ENCODE results near the gene C12orf43.

The C12orf43 gene

DNA sequence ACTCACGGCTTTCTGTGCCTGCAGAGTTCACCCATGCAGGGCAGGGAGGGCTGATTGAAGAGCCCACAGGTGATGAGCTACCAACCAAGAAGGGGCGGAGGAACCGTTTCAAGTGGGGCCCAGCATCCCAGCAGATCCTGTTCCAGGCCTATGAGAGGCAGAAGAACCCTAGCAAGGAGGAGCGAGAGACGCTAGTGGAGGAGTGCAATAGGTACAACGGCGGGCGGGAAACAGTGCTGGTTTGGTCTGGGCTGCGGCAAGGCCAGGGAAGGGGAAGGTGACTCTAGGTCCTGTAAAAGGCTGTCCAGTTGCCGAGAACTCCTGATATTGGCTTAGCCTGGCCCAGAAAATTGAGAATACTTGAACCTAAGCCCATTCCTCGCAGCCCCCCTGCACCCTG is 22.8 kb downstream of the C12orf43 start:
- no peak for TF ChIP-seq CTCF (IDR thresholded peaks at IDR 0.05; ENCODE audit: control insufficient read depth, insufficient read depth, low read depth, low read length, missing control alignments)
- H3K4me3 ChIP-seq (ENCODE audit: control insufficient read depth, low read depth, low read length) = no peak overlapping the region
- DNase-seq (ENCODE audit: low read depth) = no peak

DNA sequence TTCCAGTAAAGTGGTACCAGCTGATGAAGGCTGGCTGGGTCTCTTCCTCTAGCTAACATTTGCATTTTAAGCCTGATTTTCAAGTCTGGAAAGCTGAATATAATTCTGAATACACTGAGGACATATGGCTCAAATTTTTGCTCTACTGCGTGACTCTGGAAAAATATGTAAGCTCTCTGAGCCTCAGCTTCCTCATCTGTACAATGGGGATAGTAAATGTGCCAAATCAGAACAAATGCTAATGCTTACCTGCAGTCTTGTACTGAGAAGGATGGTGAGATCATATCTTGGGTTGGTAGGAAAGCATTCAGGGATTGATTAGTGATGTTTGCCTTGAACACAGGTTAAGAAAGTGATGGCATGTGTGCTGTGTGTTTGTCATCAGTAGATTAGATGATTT is 23.3 kb downstream of the C12orf43 start:
- TF ChIP-seq CTCF (IDR thresholded peaks at IDR 0.05; ENCODE audit: control insufficient read depth, insufficient read depth, low read depth, low read length, missing control alignments) = no peak
- no peak overlapping the region for H3K4me3 ChIP-seq (ENCODE audit: control insufficient read depth, low read depth, low read length)
- DNase-seq (ENCODE audit: low read depth) = no peak

DNA sequence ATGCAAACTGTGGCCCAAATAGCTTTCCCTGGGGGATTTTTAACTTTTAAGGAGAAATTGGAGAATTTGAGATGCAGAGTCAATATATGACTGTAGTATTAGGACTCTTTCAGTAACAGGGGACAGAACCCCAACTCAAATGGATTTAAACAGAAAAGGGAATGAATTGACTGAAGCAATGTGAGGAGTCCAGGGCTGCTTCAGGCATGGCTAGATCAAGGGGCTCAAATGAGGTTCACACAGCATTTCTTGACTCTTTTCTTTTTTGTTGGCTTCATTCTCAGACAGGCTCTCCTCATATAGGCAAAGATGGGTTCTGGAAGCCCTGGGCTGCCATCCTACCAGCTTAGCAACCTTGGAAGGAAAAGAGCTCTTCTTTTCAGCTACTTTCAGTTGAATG is 24.3 kb downstream of the C12orf43 start:
- no peak overlapping the region for H3K4me3 ChIP-seq (ENCODE audit: control insufficient read depth, low read depth, low read length)
- no peak for TF ChIP-seq CTCF (IDR thresholded peaks at IDR 0.05; ENCODE audit: control insufficient read depth, insufficient read depth, low read depth, low read length, missing control alignments)
- DNase-seq (ENCODE audit: low read depth) = no peak

DNA sequence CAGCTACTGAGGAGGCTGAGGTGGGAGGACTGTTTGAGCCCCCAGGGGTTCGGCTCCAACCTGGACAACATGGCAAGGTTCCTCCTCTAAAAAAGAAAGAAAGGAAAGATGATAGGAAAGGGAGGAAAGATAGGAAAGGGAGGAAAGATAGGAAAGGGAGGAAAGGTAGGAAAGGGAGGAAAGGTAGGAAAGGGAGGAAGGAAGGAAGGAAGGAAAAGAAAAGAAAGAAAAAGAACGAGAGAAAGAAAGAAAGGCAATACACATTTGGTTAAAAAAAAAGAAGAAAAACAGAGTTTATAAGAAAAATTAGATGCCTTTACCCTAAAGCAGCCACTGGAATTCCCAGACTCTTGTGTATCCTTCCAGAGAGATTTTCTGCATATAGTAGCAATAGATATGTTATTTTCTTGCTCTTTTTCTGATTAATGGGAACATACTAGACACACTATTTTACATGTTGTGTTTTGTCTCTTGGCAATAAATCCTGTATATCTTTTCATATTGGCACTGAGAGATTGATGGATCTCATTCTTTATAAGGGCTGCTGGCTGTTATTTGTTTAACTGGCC is 25.7 kb downstream of the C12orf43 start:
- no peak for DNase-seq (ENCODE audit: low read depth)
- no peak overlapping the region for H3K4me3 ChIP-seq (ENCODE audit: control insufficient read depth, low read depth, low read length)
- TF ChIP-seq CTCF (IDR thresholded peaks at IDR 0.05; ENCODE audit: control insufficient read depth, insufficient read depth, low read depth, low read length, missing control alignments) = no peak

- H3K4me3 ChIP-seq (ENCODE audit: control insufficient read depth, low read depth, low read length) = no peak overlapping the region
- TF ChIP-seq CTCF (IDR thresholded peaks at IDR 0.05; ENCODE audit: control insufficient read depth, insufficient read depth, low read depth, low read length, missing control alignments) = no peak
- DNase-seq (ENCODE audit: low read depth) = no peak
These were observed 26.6 kb downstream of the C12orf43 start for GRCh38 chr12:120989687-120990086.

DNA sequence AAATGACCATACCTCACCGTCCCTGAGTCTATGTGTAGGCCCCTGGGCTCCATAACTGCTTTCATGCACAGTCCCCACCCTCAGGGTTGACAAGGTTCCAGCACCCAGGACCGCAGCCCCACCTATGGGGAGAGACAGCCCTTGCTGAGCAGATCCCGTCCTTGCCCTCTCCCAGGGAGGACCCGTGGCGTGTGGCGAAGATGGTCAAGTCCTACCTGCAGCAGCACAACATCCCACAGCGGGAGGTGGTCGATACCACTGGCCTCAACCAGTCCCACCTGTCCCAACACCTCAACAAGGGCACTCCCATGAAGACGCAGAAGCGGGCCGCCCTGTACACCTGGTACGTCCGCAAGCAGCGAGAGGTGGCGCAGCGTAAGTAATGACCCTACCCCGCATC is 27.6 kb downstream of the C12orf43 start:
- no peak for TF ChIP-seq CTCF (IDR thresholded peaks at IDR 0.05; ENCODE audit: control insufficient read depth, insufficient read depth, low read depth, low read length, missing control alignments)
- DNase-seq (ENCODE audit: low read depth) = no peak
- no peak overlapping the region for H3K4me3 ChIP-seq (ENCODE audit: control insufficient read depth, low read depth, low read length)

GRCh38 chr12:120988234-120988633 is 28.1 kb downstream of the C12orf43 start:
- no peak for TF ChIP-seq CTCF (IDR thresholded peaks at IDR 0.05; ENCODE audit: control insufficient read depth, insufficient read depth, low read depth, low read length, missing control alignments)
- no peak for DNase-seq (ENCODE audit: low read depth)
- no peak overlapping the region for H3K4me3 ChIP-seq (ENCODE audit: control insufficient read depth, low read depth, low read length)

Data from AG09309 (cell line).